CD14-positive monocyte (primary cell): ENCODE measurements around the gene DCTN5. TPM values are rescaled to one million over a fixed set of nuclear protein-coding genes. Genes with fewer than 3 reads are reported as not detected.
"Not testable (repeated sequence)": the region's sequence is repeated elsewhere in the genome, so short reads cannot be mapped to it uniquely, and the experiment has no call there.

Experiments used
- DNase-seq, 3 donors: peaks; one replicate each; pipeline ENCODE4 v3.0.0-alpha.2; 2011 to 2022
- H2AFZ ChIP-seq: 2 replicates; pipeline ENCODE4 v1.6.0; 2012; ENCODE audit warnings: mild to moderate bottlenecking, low read depth, low read length, inconsistent platforms; ENCODE audit not compliant: insufficient read depth, poor library complexity, severe bottlenecking
- H3K27ac ChIP-seq, 2 donors: 1 replicate in 1 of 2; 2 replicates in 1 of 2; pipeline ENCODE4 v1.5.1; 2012 to 2013; ENCODE audit warnings: low read length in 2 of 2, control low read depth in 1 of 2, inconsistent platforms in 1 of 2, low read depth in 1 of 2, mild to moderate bottlenecking in 1 of 2
- H3K27me3 ChIP-seq, 2 donors: one replicate each; pipeline versions ENCODE4 v1.6.0 to v1.6.1; 2011 to 2013; ENCODE audit warnings: low read length in 2 of 2; ENCODE audit not compliant: control insufficient read depth in 2 of 2, insufficient read depth in 2 of 2
- H3K36me3 ChIP-seq, 2 donors: replicated peaks in 1 of 2; 1 replicate in 1 of 2; 2 replicates in 1 of 2; pipeline versions ENCODE4 v1.5.1 to v1.6.1; 2012 to 2013; ENCODE audit warnings: low read length in 2 of 2, control low read depth in 1 of 2, inconsistent platforms in 1 of 2, mild to moderate bottlenecking in 1 of 2; ENCODE audit not compliant: insufficient read depth in 2 of 2, control insufficient read depth in 1 of 2
- H3K4me1 ChIP-seq, 2 donors: 1 replicate in 1 of 2; 2 replicates in 1 of 2; pipeline versions ENCODE4 v1.5.1 to v1.6.1; 2012 to 2013; ENCODE audit warnings: low read length in 2 of 2, control low read depth in 1 of 2, inconsistent platforms in 1 of 2, mild to moderate bottlenecking in 1 of 2, moderate library complexity in 1 of 2; ENCODE audit not compliant: insufficient read depth in 2 of 2, control insufficient read depth in 1 of 2
- H3K4me2 ChIP-seq: replicated peaks from 2 replicates; pipeline ENCODE3; 2012; ENCODE audit warnings: low read length, moderate library complexity, mild to moderate bottlenecking; ENCODE audit not compliant: poor library complexity, severe bottlenecking; ENCODE audit errors: extremely low read depth
- H3K4me3 ChIP-seq, 3 experiments: fragments of 200-600 bp in 1 of 3; sonication (generic) in 1 of 3; replicated peaks in 1 of 3; 1 replicate in 2 of 3; 2 replicates in 1 of 3; pipeline ENCODE4 v1.5.1; 2011 to 2013; ENCODE audit warnings: low read length in 3 of 3, mild to moderate bottlenecking in 3 of 3, control low read depth in 2 of 3, low read depth in 2 of 3, inconsistent platforms in 1 of 3, moderate library complexity in 1 of 3
- H3K79me2 ChIP-seq: 2 replicates; pipeline ENCODE4 v1.6.0; 2012; ENCODE audit warnings: mild to moderate bottlenecking, control low read depth, inconsistent platforms, low read length, moderate library complexity; ENCODE audit not compliant: insufficient read depth
- H3K9ac ChIP-seq: 2 replicates; pipeline ENCODE4 v1.6.0; 2017; ENCODE audit warnings: low read length, mild to moderate bottlenecking; ENCODE audit not compliant: insufficient read depth, poor library complexity, severe bottlenecking
- H3K9me3 ChIP-seq, 2 donors: replicated peaks in 1 of 2; 1 replicate in 1 of 2; 2 replicates in 1 of 2; pipeline versions ENCODE4 v1.5.1 to v1.6.1; 2012 to 2013; ENCODE audit warnings: low read length in 2 of 2, control low read depth in 1 of 2; ENCODE audit not compliant: control insufficient read depth in 1 of 2, insufficient read depth in 1 of 2
- H4K20me1 ChIP-seq: 2 replicates; pipeline ENCODE4 v1.6.0; 2012; ENCODE audit warnings: mild to moderate bottlenecking, low read length, control low read depth, moderate library complexity; ENCODE audit not compliant: insufficient read depth
- H3K27ac Mint-ChIP-seq, 7 donors: one replicate each; pipeline ENCODE4 v1.8.0; 2020; ENCODE audit warnings: mild to moderate bottlenecking in 7 of 7, mixed read lengths in 7 of 7, moderate library complexity in 6 of 7, inconsistent platforms in 2 of 7
- H3K27me3 Mint-ChIP-seq, 3 donors: one replicate each; pipeline ENCODE4 v1.8.0; 2021 to 2022; ENCODE audit warnings: low read depth in 3 of 3, mild to moderate bottlenecking in 3 of 3, mixed read lengths in 3 of 3, moderate library complexity in 3 of 3, inconsistent platforms in 1 of 3
- H3K36me3 Mint-ChIP-seq, 2 donors: one replicate each; pipeline ENCODE4 v1.8.0; 2020; ENCODE audit warnings: mixed read lengths in 2 of 2, inconsistent platforms in 1 of 2, mild to moderate bottlenecking in 1 of 2
- H3K4me1 Mint-ChIP-seq: one replicate; pipeline ENCODE4 v1.8.0; 2020; ENCODE audit warnings: mild to moderate bottlenecking, mixed read lengths
- H3K4me3 Mint-ChIP-seq, 2 donors: one replicate each; pipeline ENCODE4 v1.8.0; 2020; ENCODE audit warnings: mild to moderate bottlenecking in 2 of 2, mixed read lengths in 2 of 2, moderate library complexity in 1 of 2
- H3K9me3 Mint-ChIP-seq, 7 donors: one replicate each; pipeline ENCODE4 v1.8.0; 2020 to 2022; ENCODE audit warnings: mixed read lengths in 7 of 7, mild to moderate bottlenecking in 6 of 7, moderate library complexity in 6 of 7, inconsistent platforms in 2 of 7
- WGBS: methylation state at CpG from one replicate; pipeline ENCODE4 v1.1.5; 2013; ENCODE audit warnings: missing lambda C conversion rate; ENCODE audit not compliant: insufficient coverage; 5-methylcytosine and 5-hydroxymethylcytosine counted together
- intact Hi-C, 2 donors: fragments of 100-400 bp; cut with micrococcal nuclease; formaldehyde crosslinking; loops; one replicate each; pipeline versions ENCODE4 v1.15.0 to v1.15.1; 2023
- polyA plus RNA-seq, 3 donors: library from polyadenylated mRNA; depleted of rRNA in 1 of 3; unstranded in 2 of 3; stranded (reverse) in 1 of 3; fragments of 300-500 nt in 2 of 3; fragments of >200 nt in 1 of 3; fragmentation: Illumina TruSeq in 2 of 3; gene quantifications; 1 replicate in 2 of 3; 2 replicates in 1 of 3; pipeline ENCODE4 v1.2.3, GENCODE V29; 2012 to 2021
- TF ChIP-seq, protein P1 (sequence below): fragments of 200-600 bp; IDR thresholded peaks from one replicate; pipeline ENCODE4 v1.8.0; 2022; ENCODE audit warnings: antibody characterized with exemption, mild to moderate bottlenecking

DCTN5 gene
- polyA plus RNA-seq, 3 donors: 29.3 to 54.3 (median 42.0) TPM

- no peaks in the 10 kb centered on the region for H3K27me3 ChIP-seq
- TF ChIP-seq, protein P1, sequence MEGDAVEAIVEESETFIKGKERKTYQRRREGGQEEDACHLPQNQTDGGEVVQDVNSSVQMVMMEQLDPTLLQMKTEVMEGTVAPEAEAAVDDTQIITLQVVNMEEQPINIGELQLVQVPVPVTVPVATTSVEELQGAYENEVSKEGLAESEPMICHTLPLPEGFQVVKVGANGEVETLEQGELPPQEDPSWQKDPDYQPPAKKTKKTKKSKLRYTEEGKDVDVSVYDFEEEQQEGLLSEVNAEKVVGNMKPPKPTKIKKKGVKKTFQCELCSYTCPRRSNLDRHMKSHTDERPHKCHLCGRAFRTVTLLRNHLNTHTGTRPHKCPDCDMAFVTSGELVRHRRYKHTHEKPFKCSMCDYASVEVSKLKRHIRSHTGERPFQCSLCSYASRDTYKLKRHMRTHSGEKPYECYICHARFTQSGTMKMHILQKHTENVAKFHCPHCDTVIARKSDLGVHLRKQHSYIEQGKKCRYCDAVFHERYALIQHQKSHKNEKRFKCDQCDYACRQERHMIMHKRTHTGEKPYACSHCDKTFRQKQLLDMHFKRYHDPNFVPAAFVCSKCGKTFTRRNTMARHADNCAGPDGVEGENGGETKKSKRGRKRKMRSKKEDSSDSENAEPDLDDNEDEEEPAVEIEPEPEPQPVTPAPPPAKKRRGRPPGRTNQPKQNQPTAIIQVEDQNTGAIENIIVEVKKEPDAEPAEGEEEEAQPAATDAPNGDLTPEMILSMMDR: no peak
- no peak overlapping the region for H3K4me2 ChIP-seq
- H3K27me3 Mint-ChIP-seq: no peaks in the 10 kb centered on the region
- no peaks in the 10 kb centered on the region for H3K79me2 ChIP-seq
- no peaks in the 10 kb centered on the region for H3K9me3 Mint-ChIP-seq
- no peak for DNase-seq
- intact Hi-C loops: no loop called here
- no peak overlapping the region for H2AFZ ChIP-seq
- H3K27ac ChIP-seq: no peak overlapping the region
- H4K20me1 ChIP-seq: no peaks in the 10 kb centered on the region
- no peaks in the 10 kb centered on the region for H3K4me1 ChIP-seq
- H3K36me3 ChIP-seq: peaks cover 66 to 86% of the 10 kb centered on the region in 2 donors
- H3K9me3 ChIP-seq: no peaks in the 10 kb centered on the region
- H3K4me3 Mint-ChIP-seq: no peak overlapping the region
- H3K4me3 ChIP-seq: no peak overlapping the region
- peaks cover 69 to 84% of the 10 kb centered on the region in 2 donors for H3K36me3 Mint-ChIP-seq
- H3K9ac ChIP-seq: no peak overlapping the region
- no peak overlapping the region for H3K27ac Mint-ChIP-seq
- no peaks in the 10 kb centered on the region for H3K4me1 Mint-ChIP-seq
These were observed 17.2 kb upstream of the DCTN5 start for GRCh38 chr16:23624092-23624491.

GRCh38 chr16:23629516-23629915 lies 11.8 kb upstream of the DCTN5 start:
- intact Hi-C loops: no loop called here
- no peaks in the 10 kb centered on the region for H3K79me2 ChIP-seq
- no peak overlapping the region for H3K4me2 ChIP-seq
- peak overlapping the region in 1 of 7 donors; percentile 64 for H3K27ac Mint-ChIP-seq
- H3K27ac ChIP-seq: no peak overlapping the region
- no peak overlapping the region for H3K4me3 ChIP-seq
- no peaks in the 10 kb centered on the region for H3K4me1 Mint-ChIP-seq
- H3K4me3 Mint-ChIP-seq: no peak overlapping the region
- H3K36me3 ChIP-seq: peaks cover 40 to 62% of the 10 kb centered on the region in 2 donors
- H2AFZ ChIP-seq: no peak overlapping the region
- TF ChIP-seq, protein P1: no peak
- H4K20me1 ChIP-seq: no peaks in the 10 kb centered on the region
- DNase-seq: no peak
- no peaks in the 10 kb centered on the region for H3K27me3 ChIP-seq
- no peaks in the 10 kb centered on the region for H3K9me3 ChIP-seq
- no peaks in the 10 kb centered on the region for H3K4me1 ChIP-seq
- peaks cover 0 to 2% (median 0%) of the 10 kb centered on the region in 3 donors for H3K27me3 Mint-ChIP-seq
- peaks cover 49 to 60% of the 10 kb centered on the region in 2 donors for H3K36me3 Mint-ChIP-seq
- 94% methylated on average over 5 of the region's 8 CpGs for WGBS
- no peaks in the 10 kb centered on the region for H3K9me3 Mint-ChIP-seq
- H3K9ac ChIP-seq: no peak overlapping the region

DNA sequence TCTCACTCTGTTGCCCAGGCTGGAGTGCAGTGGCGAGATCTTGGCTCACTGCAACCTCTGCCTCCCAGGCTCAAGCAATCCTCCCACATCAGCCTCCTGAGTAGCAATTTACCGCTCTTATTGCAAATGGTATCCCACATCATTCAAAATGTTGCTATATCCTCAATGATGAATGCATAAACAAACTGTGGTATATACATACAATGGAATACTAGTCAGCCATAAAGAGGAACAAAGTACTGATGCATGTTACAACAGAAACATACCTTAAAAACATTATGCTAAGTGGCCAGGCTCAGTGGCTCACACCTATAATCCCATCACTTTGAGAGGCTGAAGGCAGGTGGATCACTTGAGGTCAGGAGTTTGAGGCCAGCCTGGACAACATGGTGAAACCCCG lies 9.4 kb upstream of the DCTN5 start:
- DNase-seq, H2AFZ ChIP-seq, H3K4me3 ChIP-seq, H4K20me1 ChIP-seq, H3K4me1 Mint-ChIP-seq, H3K4me1 ChIP-seq, H3K9ac ChIP-seq, H3K9me3 Mint-ChIP-seq, H3K27ac Mint-ChIP-seq, H3K4me3 Mint-ChIP-seq, intact Hi-C loops, H3K27me3 ChIP-seq, H3K79me2 ChIP-seq, H3K27ac ChIP-seq, H3K27me3 Mint-ChIP-seq, H3K4me2 ChIP-seq, H3K9me3 ChIP-seq: not testable (repeated sequence)
- peaks cover 35 to 64% of the 10 kb centered on the region in 2 donors for H3K36me3 ChIP-seq
- WGBS: 100% methylated on average over 1 of the region's 3 CpGs
- H3K36me3 Mint-ChIP-seq: peaks cover 53 to 62% of the 10 kb centered on the region in 2 donors
